Endometrial microvascular endothelial cells (primary cell): Measurements from ENCODE around the gene GALNT11. TPM values are rescaled to one million over a fixed set of nuclear protein-coding genes. Genes with fewer than 3 reads are reported as not detected.

ENCODE experiments used
- in situ Hi-C: cut with HindIII; loops from 2 replicates; pipeline ENCODE4 v1.10.0; 2017; ENCODE audit warnings: low sequenced_read_pairs, low pct_unique_long_range_greater_than_20kb; ENCODE audit errors: inconsistent ontology term
- total RNA-seq: library from RNA; depleted of rRNA; stranded (reverse); fragments of >200 nt; gene quantifications from one replicate; pipeline ENCODE4 v1.2.3, GENCODE V29; 2015; ENCODE audit errors: inconsistent ontology term

The GALNT11 gene
- total RNA-seq, 1 donor from 2014 or later = 46.0 TPM

- in situ Hi-C loops = no loop called here
These were observed 78.2 kb downstream of the GALNT11 start for GRCh38 chr7:152103691-152104090.

GRCh38 chr7:152105205-152105604 lies 79.7 kb downstream of the GALNT11 start:
- in situ Hi-C loops = no loop called here

- in situ Hi-C loops = no loop called here
These were observed 81.5 kb downstream of the GALNT11 start for GRCh38 chr7:152106990-152107389.

- in situ Hi-C loops = no loop called here
These were observed 82.5 kb downstream of the GALNT11 start for GRCh38 chr7:152107945-152108344.

GRCh38 chr7:152108359-152108758 lies 82.9 kb downstream of the GALNT11 start:
- in situ Hi-C loops = no loop called here

- in situ Hi-C loops = no loop called here
These were observed 87.4 kb downstream of the GALNT11 start for GRCh38 chr7:152112829-152113228.

- in situ Hi-C loops = no loop called here
These were observed 89.7 kb downstream of the GALNT11 start for GRCh38 chr7:152115021-152115718.

- in situ Hi-C loops = no loop called here
These were observed 91.9 kb downstream of the GALNT11 start for GRCh38 chr7:152117356-152117755.

- in situ Hi-C loops = no loop called here
These were observed 94.7 kb downstream of the GALNT11 start for GRCh38 chr7:152120210-152120609.

GRCh38 chr7:152120776-152121175 lies 95.3 kb downstream of the GALNT11 start:
- in situ Hi-C loops = no loop called here

GRCh38 chr7:152121432-152121831 lies 96.0 kb downstream of the GALNT11 start:
- in situ Hi-C loops = no loop called here

- in situ Hi-C loops = no loop called here
These were observed 97.1 kb downstream of the GALNT11 start for GRCh38 chr7:152122540-152122939.

GRCh38 chr7:152126741-152127140 lies 101.3 kb downstream of the GALNT11 start:
- in situ Hi-C loops = loop anchor here (25.0 kb wide), 1 partner anchor 339 kb away; no protein-coding TSS in a partner anchor

- in situ Hi-C loops = loop anchor here (25.0 kb wide), 1 partner anchor 340 kb away; no protein-coding TSS in a partner anchor
These were observed 101.8 kb downstream of the GALNT11 start for GRCh38 chr7:152127229-152127628.

- in situ Hi-C loops = loop anchor here (25.0 kb wide), 1 partner anchor 341 kb away; no protein-coding TSS in a partner anchor
These were observed 102.8 kb downstream of the GALNT11 start for GRCh38 chr7:152128252-152128651.

GRCh38 chr7:152128741-152129461 lies 103.4 kb downstream of the GALNT11 start:
- in situ Hi-C loops = loop anchor here (25.0 kb wide), 1 partner anchor 342 kb away; no protein-coding TSS in a partner anchor

GRCh38 chr7:152129682-152130081 lies 104.2 kb downstream of the GALNT11 start:
- in situ Hi-C loops = loop anchor here (25.0 kb wide), 1 partner anchor 342 kb away; no protein-coding TSS in a partner anchor

GRCh38 chr7:152130658-152131590 lies 105.5 kb downstream of the GALNT11 start:
- in situ Hi-C loops = loop anchor here (25.0 kb wide), 1 partner anchor 344 kb away; no protein-coding TSS in a partner anchor

- in situ Hi-C loops = loop anchor here (25.0 kb wide), 1 partner anchor 345 kb away; no protein-coding TSS in a partner anchor
These were observed 106.6 kb downstream of the GALNT11 start for GRCh38 chr7:152131981-152132494.
